Body of pancreas (tissue), 4 donors: Measurements from ENCODE around the gene PDK3. TPM values are rescaled to one million over a fixed set of nuclear protein-coding genes. Genes with fewer than 3 reads are reported as not detected.
A peak's percentile ranks its signal among the peaks of the same experiment; 100 is the strongest.

Source experiments
- ATAC-seq: fragments of 150-250 bp; one replicate; pipeline ENCODE4 v1.9.1; 2016
- DNase-seq, 4 donors: peaks; one replicate each; pipeline ENCODE4 v3.0.0-alpha.2; 2019
- H3K27ac ChIP-seq, 4 donors: fragments of 200-600 bp; sonication (generic); 1 replicate in 3 of 4; 2 replicates in 1 of 4; pipeline versions ENCODE4 v1.5.1 to v1.6.1; 2016 to 2019; ENCODE audit warnings: mild to moderate bottlenecking in 1 of 4, mixed read lengths in 1 of 4, moderate library complexity in 1 of 4
- H3K27me3 ChIP-seq, 2 donors: fragments of 200-600 bp; sonication (generic); one replicate each; pipeline ENCODE4 v1.6.0; 2016; ENCODE audit warnings: mild to moderate bottlenecking in 1 of 2
- H3K36me3 ChIP-seq, 2 donors: fragments of 200-600 bp; sonication (generic); replicated peaks in 1 of 2; 2 replicates each; pipeline ENCODE4 v1.5.1; 2016; ENCODE audit warnings: low read depth in 2 of 2; ENCODE audit not compliant: insufficient read depth in 1 of 2
- H3K4me1 ChIP-seq: fragments of 200-600 bp; sonication (generic); one replicate; pipeline ENCODE4 v1.6.0; 2016
- H3K4me3 ChIP-seq, 2 donors: fragments of 200-600 bp; sonication (generic); 1 replicate in 1 of 2; 2 replicates in 1 of 2; pipeline ENCODE4 v1.5.1; 2016 to 2019
- H3K9me3 ChIP-seq, 3 donors: fragments of 200-600 bp; sonication (generic); 1 replicate in 2 of 3; 2 replicates in 1 of 3; pipeline ENCODE4 v1.5.1; 2016
- CTCF ChIP-seq, 7 experiments: fragments of 450-650 bp in 4 of 7; fragments of 200-600 bp in 3 of 7; sonication (generic) in 3 of 7; IDR thresholded peaks; one replicate each; pipeline ENCODE4 v1.5.1; 2016 to 2019; ENCODE audit warnings: antibody characterized with exemption in 7 of 7
- POLR2A ChIP-seq, 3 donors: fragments of 450-650 bp; IDR thresholded peaks; one replicate each; pipeline ENCODE4 v1.6.1; 2016; ENCODE audit warnings: antibody characterized with exemption in 3 of 3, mild to moderate bottlenecking in 2 of 3
- WGBS, 2 donors: methylation state at CpG; one replicate each; pipeline ENCODE4 v1.1.5; 2017; 5-methylcytosine and 5-hydroxymethylcytosine counted together
- intact Hi-C: fragments of 100-400 bp; cut with DNase I; formaldehyde crosslinking; loops from one replicate; pipeline ENCODE4 v1.15.1; 2023
- total RNA-seq, 2 donors: library from RNA; depleted of rRNA; stranded (reverse); fragments of >200 nt; gene quantifications; one replicate each; pipeline ENCODE4 v1.1.0, GENCODE V29; 2016

The PDK3 gene
- total RNA-seq, 2 donors from 2014 or later, result 11.5 to 20.2 TPM

- intact Hi-C loops, result no loop called here
- TF ChIP-seq CTCF (IDR thresholded peaks at IDR 0.05), result no peak
- no peak for TF ChIP-seq POLR2A (IDR thresholded peaks at IDR 0.05)
- H3K4me1 ChIP-seq, result peaks cover 17% of the 10 kb centered on the region
- no peaks in the 10 kb centered on the region for H3K36me3 ChIP-seq
- no peaks in the 10 kb centered on the region for H3K27me3 ChIP-seq
- no peak overlapping the region for H3K4me3 ChIP-seq
- no peak overlapping the region for H3K27ac ChIP-seq
- ATAC-seq (no peak), DNase-seq (no peak)
- no peaks in the 10 kb centered on the region for H3K9me3 ChIP-seq
- 90 to 95% methylated on average over 3 to 4 of the region's 4 CpGs for WGBS, 2 donors
These were observed 13.4 kb downstream of the PDK3 start for GRCh38 chrX:24478509-24478908.

GRCh38 chrX:24479924-24480323, 14.8 kb downstream of the PDK3 start:
- H3K27me3 ChIP-seq, result no peaks in the 10 kb centered on the region
- WGBS, 2 donors, result 49 to 86% methylated on average over 9 of the region's 9 CpGs
- DNase-seq (peak in 1 of 4 donors; percentile 40), ATAC-seq (no peak)
- H3K4me3 ChIP-seq, result no peak overlapping the region
- TF ChIP-seq CTCF (IDR thresholded peaks at IDR 0.05) (no peak), POLR2A (IDR thresholded peaks at IDR 0.05) (peak in 1 of 3 donors; percentile 7)
- H3K27ac ChIP-seq, result peak overlapping the region in 1 of 4 donors; percentile 69
- H3K36me3 ChIP-seq, result no peaks in the 10 kb centered on the region
- intact Hi-C loops, result no loop called here
- H3K4me1 ChIP-seq, result peaks cover 17% of the 10 kb centered on the region
- H3K9me3 ChIP-seq, result no peaks in the 10 kb centered on the region

GRCh38 chrX:24480400-24480865, 15.3 kb downstream of the PDK3 start:
- peak overlapping the region in 1 of 4 donors; percentile 39 for H3K27ac ChIP-seq
- TF ChIP-seq CTCF (IDR thresholded peaks at IDR 0.05) (no peak), POLR2A (IDR thresholded peaks at IDR 0.05) (no peak)
- H3K4me1 ChIP-seq, result peaks cover 17% of the 10 kb centered on the region
- H3K36me3 ChIP-seq, result no peaks in the 10 kb centered on the region
- ATAC-seq (no peak), DNase-seq (no peak)
- intact Hi-C loops, result no loop called here
- H3K4me3 ChIP-seq, result no peak overlapping the region
- no peaks in the 10 kb centered on the region for H3K27me3 ChIP-seq
- 72 to 78% methylated on average over 3 to 5 of the region's 5 CpGs for WGBS, 2 donors
- no peaks in the 10 kb centered on the region for H3K9me3 ChIP-seq

- ATAC-seq (no peak), DNase-seq (no peak)
- WGBS, 2 donors, result 70% methylated on average over 2 to 3 of the region's 3 CpGs
- TF ChIP-seq CTCF (IDR thresholded peaks at IDR 0.05) (no peak), POLR2A (IDR thresholded peaks at IDR 0.05) (no peak)
- intact Hi-C loops, result no loop called here
- Histone ChIP-seq H3K27me3 (no peaks in the 10 kb centered on the region), H3K9me3 (no peaks in the 10 kb centered on the region), H3K4me1 (peaks cover 6% of the 10 kb centered on the region), H3K4me3 (no peak overlapping the region), H3K36me3 (no peaks in the 10 kb centered on the region), H3K27ac (no peak overlapping the region)
These were observed 17.8 kb downstream of the PDK3 start for GRCh38 chrX:24482823-24483415.

GRCh38 chrX:24483596-24483995, 18.5 kb downstream of the PDK3 start:
- Histone ChIP-seq H3K27me3 (no peaks in the 10 kb centered on the region), H3K27ac (no peak overlapping the region), H3K4me1 (peaks cover 6% of the 10 kb centered on the region), H3K9me3 (no peaks in the 10 kb centered on the region), H3K36me3 (no peaks in the 10 kb centered on the region), H3K4me3 (no peak overlapping the region)
- ATAC-seq, result no peak
- 90 to 93% methylated on average over 9 to 10 of the region's 11 CpGs for WGBS, 2 donors
- TF ChIP-seq CTCF (IDR thresholded peaks at IDR 0.05) (no peak), POLR2A (IDR thresholded peaks at IDR 0.05) (no peak)
- no peak for DNase-seq
- intact Hi-C loops, result no loop called here
